ENCODE measurements around the gene AOPEP. TPM values are rescaled to one million over a fixed set of nuclear protein-coding genes. Genes with fewer than 3 reads are reported as not detected.
A peak's percentile ranks its signal among the peaks of the same experiment; 100 is the strongest.

AOPEP gene
- total and polyA plus RNA-seq, 2 of the 13 experiments (the other 11 are each of a cell fraction or from before 2014, with no cell fraction given), result 22.2 to 41.6 TPM

- TF ChIP-seq ZNF407 (CRISPR knock-in tag; IDR thresholded peaks at IDR 0.05; ENCODE audit: not compliant biosample characterization) (no peak), RFX1 (IDR thresholded peaks at IDR 0.05) (peak; percentile 64), RFX3 (CRISPR knock-in tag; IDR thresholded peaks at IDR 0.05) (peak; percentile 79), PAXIP1 (CRISPR knock-in tag; conservative IDR thresholded peaks at IDR 0.05) (peak; percentile 86), SCMH1 (CRISPR knock-in tag; IDR thresholded peaks at IDR 0.05; ENCODE audit: borderline replicate concordance) (no peak), ZNF234 (CRISPR knock-in tag; conservative IDR thresholded peaks at IDR 0.05) (no peak), SKI (IDR thresholded peaks at IDR 0.05; ENCODE audit: partially characterized antibody) (peak; percentile 32), BRD4 (CRISPR knock-in tag; IDR thresholded peaks at IDR 0.05) (no peak), SYNCRIP (IDR thresholded peaks at IDR 0.05; ENCODE audit: insufficient read depth, low read depth, low read length) (no peak), ATF5 (CRISPR knock-in tag; IDR thresholded peaks at IDR 0.05; ENCODE audit: low read depth) (no peak), NCOA2 (CRISPR knock-in tag; IDR thresholded peaks at IDR 0.05) (peak; percentile 26; the same call in 1 of the 2 replicates), KAT8 (CRISPR knock-in tag; IDR thresholded peaks at IDR 0.05) (peak; percentile 26; the same call in 1 of the 2 replicates), MATR3 (CRISPR knock-in tag; IDR thresholded peaks at IDR 0.05) (no peak), ZBTB34 (CRISPR knock-in tag; IDR thresholded peaks at IDR 0.05) (peak; percentile 90), ZNF263 (CRISPR knock-in tag; IDR thresholded peaks at IDR 0.05) (peak; percentile 28; the same call in 1 of the 2 replicates), RBAK (CRISPR knock-in tag; IDR thresholded peaks at IDR 0.05) (peak; percentile 84)
Measured at GRCh38 chr9:94928691-94929368, 202.3 kb downstream of the AOPEP start (continued).
